Ovary (tissue), 3 donors: Measurements from ENCODE around the gene KLK11.

Experiments
- POLR2A ChIP-seq: fragments of 450-650 bp; IDR thresholded peaks from one replicate; pipeline ENCODE4 v1.6.1; 2017; ENCODE audit warnings: antibody characterized with exemption, mild to moderate bottlenecking, moderate library complexity
- TF ChIP-seq, protein P1 (sequence below), 3 donors: fragments of 450-650 bp in 2 of 3; fragments of 200-600 bp in 1 of 3; IDR thresholded peaks; one replicate each; pipeline versions ENCODE4 v1.5.1 to v1.8.0; 2016 to 2022; ENCODE audit warnings: antibody characterized with exemption in 3 of 3, mild to moderate bottlenecking in 1 of 3
- donor health status: DM: no; HTN: no; CAD: no.

DNA sequence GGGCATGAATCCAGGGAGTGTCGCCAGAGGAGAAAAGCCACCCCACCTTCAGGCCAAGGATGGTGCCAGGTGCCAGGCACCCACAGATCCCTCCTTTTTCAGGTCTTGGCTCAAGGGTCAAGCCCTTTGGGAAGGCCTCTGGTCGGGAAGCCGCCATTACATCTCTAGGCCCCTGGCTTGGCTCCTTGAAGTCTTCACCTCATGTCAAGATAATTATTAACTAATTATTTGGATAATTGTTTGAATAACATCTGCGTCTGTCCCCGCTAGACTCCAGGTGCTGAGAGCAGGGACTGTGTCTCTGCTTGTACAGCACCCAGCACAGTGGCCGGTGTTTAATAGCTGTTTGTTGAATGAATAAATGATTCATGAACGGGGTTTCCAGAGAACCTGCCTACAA, 37.2 kb upstream of the KLK11 start:
- TF ChIP-seq POLR2A, result no peak
- TF ChIP-seq, protein P1, sequence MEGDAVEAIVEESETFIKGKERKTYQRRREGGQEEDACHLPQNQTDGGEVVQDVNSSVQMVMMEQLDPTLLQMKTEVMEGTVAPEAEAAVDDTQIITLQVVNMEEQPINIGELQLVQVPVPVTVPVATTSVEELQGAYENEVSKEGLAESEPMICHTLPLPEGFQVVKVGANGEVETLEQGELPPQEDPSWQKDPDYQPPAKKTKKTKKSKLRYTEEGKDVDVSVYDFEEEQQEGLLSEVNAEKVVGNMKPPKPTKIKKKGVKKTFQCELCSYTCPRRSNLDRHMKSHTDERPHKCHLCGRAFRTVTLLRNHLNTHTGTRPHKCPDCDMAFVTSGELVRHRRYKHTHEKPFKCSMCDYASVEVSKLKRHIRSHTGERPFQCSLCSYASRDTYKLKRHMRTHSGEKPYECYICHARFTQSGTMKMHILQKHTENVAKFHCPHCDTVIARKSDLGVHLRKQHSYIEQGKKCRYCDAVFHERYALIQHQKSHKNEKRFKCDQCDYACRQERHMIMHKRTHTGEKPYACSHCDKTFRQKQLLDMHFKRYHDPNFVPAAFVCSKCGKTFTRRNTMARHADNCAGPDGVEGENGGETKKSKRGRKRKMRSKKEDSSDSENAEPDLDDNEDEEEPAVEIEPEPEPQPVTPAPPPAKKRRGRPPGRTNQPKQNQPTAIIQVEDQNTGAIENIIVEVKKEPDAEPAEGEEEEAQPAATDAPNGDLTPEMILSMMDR (IDR thresholded peaks at IDR 0.05), result no peak
